Fibroblast of lung (primary cell): ENCODE measurements around the gene JAZF1. TPM values are rescaled to one million over a fixed set of nuclear protein-coding genes. Genes with fewer than 3 reads are reported as not detected.
A peak's percentile ranks its signal among the peaks of the same experiment; 100 is the strongest.

Source experiments
- DNase-seq, 2 donors: peaks; one replicate each; pipeline versions ENCODE4 v3.0.0 to v3.0.0-alpha.2; 2010; ENCODE audit warnings: low read depth in 2 of 2
- H2AFZ ChIP-seq: 2 replicates; pipeline ENCODE4 v1.5.1; 2012; ENCODE audit warnings: low read length, control low read depth, inconsistent platforms
- H3K27ac ChIP-seq: 2 replicates; pipeline ENCODE4 v1.5.1; 2011; ENCODE audit warnings: low read length, control low read depth; ENCODE audit not compliant: insufficient read depth
- H3K27me3 ChIP-seq: 2 replicates; pipeline ENCODE4 v1.5.1; 2011; ENCODE audit warnings: mild to moderate bottlenecking, low read length; ENCODE audit not compliant: control insufficient read depth, insufficient read depth
- H3K36me3 ChIP-seq: 2 replicates; pipeline ENCODE4 v1.5.1; 2011; ENCODE audit warnings: low read length; ENCODE audit not compliant: control insufficient read depth, insufficient read depth
- H3K4me1 ChIP-seq: 2 replicates; pipeline ENCODE4 v1.5.1; 2011; ENCODE audit warnings: low read length; ENCODE audit not compliant: control insufficient read depth, insufficient read depth; ENCODE audit errors: extremely low read depth
- H3K4me2 ChIP-seq: 2 replicates; pipeline ENCODE4 v1.5.1; 2011; ENCODE audit warnings: low read length, control low read depth; ENCODE audit not compliant: insufficient read depth; ENCODE audit errors: extremely low read depth
- H3K4me3 ChIP-seq, 4 experiments: fragments of 200-600 bp in 1 of 4; sonication (generic) in 1 of 4; replicated peaks in 1 of 4; 2 replicates each; pipeline ENCODE4 v1.5.1; 2011 to 2016; ENCODE audit warnings: low read length in 4 of 4, low read depth in 3 of 4, mild to moderate bottlenecking in 3 of 4, control low read depth in 2 of 4, inconsistent platforms in 1 of 4, mixed read lengths in 1 of 4; ENCODE audit not compliant: insufficient read depth in 1 of 4; ENCODE audit errors: control extremely low read depth in 1 of 4
- H3K79me2 ChIP-seq: 2 replicates; pipeline ENCODE4 v1.5.1; 2012; ENCODE audit warnings: mild to moderate bottlenecking, low read length, inconsistent platforms; ENCODE audit not compliant: control insufficient read depth, insufficient read depth
- H3K9ac ChIP-seq: 2 replicates; pipeline ENCODE4 v1.5.1; 2011; ENCODE audit warnings: mild to moderate bottlenecking, low read length, control low read depth; ENCODE audit not compliant: insufficient read depth
- H3K9me3 ChIP-seq: 2 replicates; pipeline ENCODE4 v1.5.1; 2012; ENCODE audit warnings: low read depth, low read length; ENCODE audit not compliant: control insufficient read depth, insufficient read depth
- H4K20me1 ChIP-seq: 2 replicates; pipeline ENCODE4 v1.5.1; 2011; ENCODE audit warnings: low read length; ENCODE audit not compliant: control insufficient read depth, insufficient read depth; ENCODE audit errors: extremely low read depth
- CTCF ChIP-seq, 2 donors: IDR thresholded peaks in 1 of 2; conservative IDR thresholded peaks in 1 of 2; 1 replicate in 1 of 2; 2 replicates in 1 of 2; pipeline ENCODE4 v1.5.1; 2011 to 2012; ENCODE audit warnings: low read length in 2 of 2, control low read depth in 1 of 2, inconsistent platforms in 1 of 2, low read depth in 1 of 2, mild to moderate bottlenecking in 1 of 2
- EZH2 ChIP-seq: IDR thresholded peaks from 2 replicates; pipeline ENCODE4 v1.5.1; 2012; ENCODE audit warnings: low read length, control low read depth, mild to moderate bottlenecking; ENCODE audit errors: missing control alignments
- polyA plus RNA-seq, 2 donors: library from polyadenylated mRNA; depleted of rRNA in 1 of 2; stranded (reverse) in 1 of 2; unstranded in 1 of 2; fragments of >200 nt; gene quantifications; 2 replicates each; pipeline ENCODE4 v1.2.1, GENCODE V29; 2011 to 2012; ENCODE audit warnings: missing spikeins in 1 of 2
- total RNA-seq: library from RNA; depleted of rRNA; stranded (reverse); fragments of >200 nt; gene quantifications from 2 replicates; pipeline ENCODE4 v1.2.1, GENCODE V29; 2014

Gene JAZF1
- total and polyA plus RNA-seq, 2 donors (not counting 1 experiment from before 2014, with no cell fraction given), result 9.1 to 9.3 TPM

GRCh38 chr7:28110427-28111012, 70.1 kb downstream of the JAZF1 start:
- Histone ChIP-seq H3K79me2 (no peaks in the 10 kb centered on the region), H3K27me3 (no peaks in the 10 kb centered on the region), H3K4me2 (no peak overlapping the region), H2AFZ (no peak overlapping the region), H3K36me3 (no peaks in the 10 kb centered on the region), H3K27ac (no peak overlapping the region), H3K4me3 (no peak overlapping the region), H3K9me3 (no peaks in the 10 kb centered on the region), H4K20me1 (no peaks in the 10 kb centered on the region), H3K4me1 (no peaks in the 10 kb centered on the region), H3K9ac (no peak overlapping the region)
- TF ChIP-seq CTCF (conservative IDR thresholded peaks at IDR 0.05 in 1 of 2, IDR thresholded peaks at IDR 0.05 in 1 of 2; ENCODE audit: low read depth in 1 of 2, low read length in 2 of 2) (no peak), EZH2 (no peak)
- DNase-seq, result no peak

GRCh38 chr7:28108747-28109146, 71.8 kb downstream of the JAZF1 start:
- no peaks in the 10 kb centered on the region for H3K79me2 ChIP-seq

GRCh38 chr7:28107960-28108359, 72.6 kb downstream of the JAZF1 start:
- Histone ChIP-seq H3K4me3 (no peak overlapping the region), H3K27me3 (no peaks in the 10 kb centered on the region), H3K79me2 (no peaks in the 10 kb centered on the region), H3K9ac (no peak overlapping the region), H4K20me1 (no peaks in the 10 kb centered on the region), H3K4me2 (no peak overlapping the region), H2AFZ (no peak overlapping the region), H3K4me1 (peaks cover 6% of the 10 kb centered on the region), H3K27ac (no peak overlapping the region), H3K36me3 (no peaks in the 10 kb centered on the region), H3K9me3 (no peaks in the 10 kb centered on the region)
- DNase-seq, result peak in 1 of 2 donors; percentile 37
- TF ChIP-seq EZH2 (no peak), CTCF (conservative IDR thresholded peaks at IDR 0.05 in 1 of 2, IDR thresholded peaks at IDR 0.05 in 1 of 2; ENCODE audit: low read depth in 1 of 2, low read length in 2 of 2) (no peak)

More at GRCh38 chr7:28108747-28109146, 71.8 kb downstream of the JAZF1 start:
- Histone ChIP-seq H4K20me1 (no peaks in the 10 kb centered on the region), H3K9ac (no peak overlapping the region), H2AFZ (no peak overlapping the region), H3K36me3 (no peaks in the 10 kb centered on the region), H3K27me3 (no peaks in the 10 kb centered on the region), H3K27ac (no peak overlapping the region), H3K4me2 (no peak overlapping the region), H3K9me3 (no peaks in the 10 kb centered on the region), H3K4me1 (peaks cover 5% of the 10 kb centered on the region), H3K4me3 (no peak overlapping the region)
- TF ChIP-seq EZH2 (no peak), CTCF (conservative IDR thresholded peaks at IDR 0.05 in 1 of 2, IDR thresholded peaks at IDR 0.05 in 1 of 2; ENCODE audit: low read depth in 1 of 2, low read length in 2 of 2) (no peak)
- DNase-seq, result no peak
